Measurements from ENCODE around the gene TET3.

TET3 gene

DNA sequence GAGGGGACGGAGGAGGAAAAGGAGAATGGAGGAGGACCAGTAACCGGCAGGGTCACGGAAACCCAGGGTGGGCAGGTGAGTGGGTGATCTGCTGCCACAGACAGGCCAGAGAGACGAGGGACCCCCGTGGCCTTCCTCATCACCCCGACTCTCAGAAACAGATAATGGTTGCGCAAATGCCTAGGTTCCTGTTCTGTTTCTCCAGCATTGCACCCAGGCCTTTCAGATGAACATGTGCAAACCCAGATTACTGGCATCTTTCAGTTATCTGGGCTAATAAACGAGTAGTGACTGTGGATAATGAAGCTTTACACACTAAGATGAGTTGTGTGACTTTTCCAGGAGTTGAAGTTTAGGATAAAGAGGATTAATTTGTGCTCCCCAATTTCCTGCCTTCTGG is 46.5 kb downstream of the TET3 start:
- DNase-seq (ENCODE audit: low read depth, low spot score): no peak

DNA sequence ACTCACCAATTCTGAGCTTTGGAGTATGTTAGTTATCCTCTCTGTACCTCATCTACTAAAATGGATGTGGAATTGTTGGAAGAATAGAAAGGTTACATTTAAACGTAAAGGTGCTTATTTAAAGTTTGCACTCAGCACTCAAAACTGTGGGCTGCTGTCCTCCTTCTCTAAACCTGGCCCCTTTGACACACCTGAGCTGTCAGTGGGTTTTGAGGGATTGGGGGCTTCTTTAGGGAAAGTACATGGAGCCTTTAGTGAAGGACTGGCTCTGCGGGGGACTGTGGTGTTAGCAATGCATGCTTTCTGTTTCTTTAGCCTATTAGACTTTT is 47.2 kb downstream of the TET3 start:
- DNase-seq (ENCODE audit: low read depth, low spot score): no peak

DNA sequence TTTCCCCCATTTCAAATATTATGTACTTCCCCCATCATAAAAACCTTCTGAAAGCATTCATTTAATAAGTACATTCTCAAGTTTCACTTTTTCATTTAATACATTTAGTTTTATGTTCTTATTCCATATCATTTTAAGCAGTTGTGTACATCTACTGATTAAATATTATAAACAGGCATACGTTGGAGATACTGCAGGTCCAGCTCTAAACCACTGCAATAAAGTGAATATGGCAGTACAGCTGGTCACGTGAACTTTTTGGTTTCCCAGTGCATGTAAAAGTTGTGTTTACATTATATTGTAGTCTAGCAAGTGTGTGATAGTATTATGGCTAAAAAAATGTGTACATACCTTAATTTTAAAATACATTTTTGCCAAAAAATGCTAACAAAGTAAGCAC is 48.7 kb downstream of the TET3 start:
- DNase-seq (ENCODE audit: low read depth, low spot score): no peak

All from astrocyte of the hippocampus (primary cell).